ENCODE measurements around the gene PLXNA2. TPM values are rescaled to one million over a fixed set of nuclear protein-coding genes. Genes with fewer than 3 reads are reported as not detected.

The PLXNA2 gene, protein sequence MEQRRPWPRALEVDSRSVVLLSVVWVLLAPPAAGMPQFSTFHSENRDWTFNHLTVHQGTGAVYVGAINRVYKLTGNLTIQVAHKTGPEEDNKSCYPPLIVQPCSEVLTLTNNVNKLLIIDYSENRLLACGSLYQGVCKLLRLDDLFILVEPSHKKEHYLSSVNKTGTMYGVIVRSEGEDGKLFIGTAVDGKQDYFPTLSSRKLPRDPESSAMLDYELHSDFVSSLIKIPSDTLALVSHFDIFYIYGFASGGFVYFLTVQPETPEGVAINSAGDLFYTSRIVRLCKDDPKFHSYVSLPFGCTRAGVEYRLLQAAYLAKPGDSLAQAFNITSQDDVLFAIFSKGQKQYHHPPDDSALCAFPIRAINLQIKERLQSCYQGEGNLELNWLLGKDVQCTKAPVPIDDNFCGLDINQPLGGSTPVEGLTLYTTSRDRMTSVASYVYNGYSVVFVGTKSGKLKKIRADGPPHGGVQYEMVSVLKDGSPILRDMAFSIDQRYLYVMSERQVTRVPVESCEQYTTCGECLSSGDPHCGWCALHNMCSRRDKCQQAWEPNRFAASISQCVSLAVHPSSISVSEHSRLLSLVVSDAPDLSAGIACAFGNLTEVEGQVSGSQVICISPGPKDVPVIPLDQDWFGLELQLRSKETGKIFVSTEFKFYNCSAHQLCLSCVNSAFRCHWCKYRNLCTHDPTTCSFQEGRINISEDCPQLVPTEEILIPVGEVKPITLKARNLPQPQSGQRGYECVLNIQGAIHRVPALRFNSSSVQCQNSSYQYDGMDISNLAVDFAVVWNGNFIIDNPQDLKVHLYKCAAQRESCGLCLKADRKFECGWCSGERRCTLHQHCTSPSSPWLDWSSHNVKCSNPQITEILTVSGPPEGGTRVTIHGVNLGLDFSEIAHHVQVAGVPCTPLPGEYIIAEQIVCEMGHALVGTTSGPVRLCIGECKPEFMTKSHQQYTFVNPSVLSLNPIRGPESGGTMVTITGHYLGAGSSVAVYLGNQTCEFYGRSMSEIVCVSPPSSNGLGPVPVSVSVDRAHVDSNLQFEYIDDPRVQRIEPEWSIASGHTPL (N-terminal part only)
- 47.5 TPM for total RNA-seq

DNA sequence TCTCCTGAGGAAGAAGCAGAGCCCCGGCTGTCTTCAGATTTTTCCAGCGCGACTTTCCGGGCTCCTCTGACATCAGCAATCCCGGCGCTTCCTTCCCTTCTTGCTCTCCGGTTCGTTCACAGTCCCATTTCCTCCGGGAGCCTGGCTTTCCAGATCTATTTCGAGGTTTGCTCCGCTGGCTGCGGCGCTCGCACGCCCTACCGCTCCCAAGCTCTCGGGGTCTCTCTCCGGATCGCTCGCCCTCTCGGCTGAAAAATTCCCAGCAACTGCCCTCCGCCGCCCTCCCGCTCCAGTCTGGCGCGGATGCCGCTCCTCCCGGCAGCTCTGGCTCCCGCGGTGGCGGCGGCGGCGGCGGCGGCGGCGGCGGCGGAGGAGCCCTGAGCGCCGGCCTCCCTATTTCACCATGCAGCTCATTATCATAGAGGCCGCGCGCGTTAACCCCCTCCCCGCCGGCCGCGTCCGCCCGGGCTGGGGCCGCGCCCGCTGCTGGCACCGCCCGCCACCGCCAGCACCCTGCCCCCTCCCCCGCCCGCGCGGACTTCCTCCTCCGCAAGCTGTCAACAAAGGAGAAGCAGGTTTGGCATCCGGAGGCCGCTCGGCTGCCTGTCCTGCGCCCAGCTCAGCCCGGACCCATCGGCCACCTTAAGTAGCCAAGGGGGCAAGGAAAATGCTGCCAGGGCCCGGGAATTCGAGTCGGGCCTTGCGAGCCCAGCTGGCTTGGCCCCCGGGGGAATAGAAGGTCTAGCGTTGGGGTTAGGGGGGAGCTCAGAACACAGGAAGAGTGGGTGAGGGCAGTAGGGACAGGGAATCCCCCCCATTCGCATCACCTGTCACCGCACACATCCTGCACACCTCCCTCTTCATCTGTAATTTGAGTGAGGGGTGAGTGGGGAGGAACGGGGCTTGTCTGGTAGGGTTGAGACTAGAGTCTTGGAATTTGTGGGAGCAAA is at the start of gene PLXNA2:
PLXNA2 (minus strand) TSS at position 418 of the 950 bp plus-strand sequence. CDS start 26,462 bp downstream, outside the sequence.
- peak; percentile 94 for ATAC-seq

- no peak for ATAC-seq
These were observed 48.7 kb upstream of the PLXNA2 start for GRCh38 chr1:208292908-208293307.

GRCh38 chr1:208291923-208292711 is 47.9 kb upstream of the PLXNA2 start:
- no peak for ATAC-seq

DNA sequence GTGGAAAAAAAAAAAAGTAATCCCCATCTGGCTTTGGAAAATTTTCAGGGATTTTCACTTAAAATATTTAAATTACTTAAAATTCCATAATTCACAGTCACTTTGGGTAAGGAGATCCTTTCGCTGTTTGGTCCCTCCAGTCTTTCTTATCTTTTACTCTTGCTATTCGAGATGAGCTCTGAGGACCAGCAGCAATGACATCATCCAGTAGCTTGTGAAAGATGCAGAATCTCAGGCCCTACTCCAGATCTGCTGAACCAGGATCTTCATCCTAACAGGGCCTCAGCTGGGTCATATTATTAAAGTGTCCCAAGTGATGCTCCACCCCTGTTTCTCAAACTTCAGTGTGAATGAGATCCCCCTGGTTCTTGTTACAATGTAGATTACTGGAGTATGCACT is 46.9 kb upstream of the PLXNA2 start:
- no peak for ATAC-seq

DNA sequence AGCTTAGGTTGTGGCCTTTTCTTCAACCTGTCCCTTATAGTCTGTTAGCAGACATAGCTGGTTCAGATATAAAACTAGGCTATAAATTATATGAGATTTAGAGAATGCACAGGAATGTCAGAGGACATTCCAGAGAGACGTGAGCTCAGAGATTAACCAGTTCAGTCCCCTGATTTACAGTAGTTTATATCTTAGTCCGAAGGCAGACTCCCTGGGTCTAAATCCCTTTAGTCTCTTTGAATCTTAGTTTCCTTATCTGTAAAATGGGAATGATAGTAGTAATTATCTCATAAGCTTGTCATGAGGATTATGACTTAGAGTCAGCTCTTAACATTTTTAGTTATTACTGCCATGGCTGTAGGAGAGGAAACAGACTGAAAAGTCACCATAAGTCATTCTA is 45.5 kb upstream of the PLXNA2 start:
- no peak for ATAC-seq

DNA sequence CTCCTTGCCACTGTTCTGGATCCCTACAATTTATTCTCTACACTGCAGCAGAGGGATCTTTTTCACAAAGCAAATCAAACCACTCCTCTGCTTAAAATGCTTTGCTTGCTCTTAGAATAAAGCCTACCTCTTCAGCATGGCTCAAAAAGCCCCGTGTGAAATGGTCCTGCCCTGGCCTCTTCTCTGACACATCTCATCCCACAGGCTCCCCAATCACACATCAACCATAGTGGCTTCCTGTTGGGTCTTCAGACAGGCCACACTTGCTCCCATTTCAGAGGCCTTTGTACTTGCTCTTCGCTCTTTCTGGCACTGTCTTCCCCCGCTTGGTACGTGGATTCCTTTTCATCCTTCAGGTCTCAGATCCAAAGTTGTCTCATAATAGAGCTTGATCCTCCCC is 44.3 kb upstream of the PLXNA2 start:
- ATAC-seq: no peak

DNA sequence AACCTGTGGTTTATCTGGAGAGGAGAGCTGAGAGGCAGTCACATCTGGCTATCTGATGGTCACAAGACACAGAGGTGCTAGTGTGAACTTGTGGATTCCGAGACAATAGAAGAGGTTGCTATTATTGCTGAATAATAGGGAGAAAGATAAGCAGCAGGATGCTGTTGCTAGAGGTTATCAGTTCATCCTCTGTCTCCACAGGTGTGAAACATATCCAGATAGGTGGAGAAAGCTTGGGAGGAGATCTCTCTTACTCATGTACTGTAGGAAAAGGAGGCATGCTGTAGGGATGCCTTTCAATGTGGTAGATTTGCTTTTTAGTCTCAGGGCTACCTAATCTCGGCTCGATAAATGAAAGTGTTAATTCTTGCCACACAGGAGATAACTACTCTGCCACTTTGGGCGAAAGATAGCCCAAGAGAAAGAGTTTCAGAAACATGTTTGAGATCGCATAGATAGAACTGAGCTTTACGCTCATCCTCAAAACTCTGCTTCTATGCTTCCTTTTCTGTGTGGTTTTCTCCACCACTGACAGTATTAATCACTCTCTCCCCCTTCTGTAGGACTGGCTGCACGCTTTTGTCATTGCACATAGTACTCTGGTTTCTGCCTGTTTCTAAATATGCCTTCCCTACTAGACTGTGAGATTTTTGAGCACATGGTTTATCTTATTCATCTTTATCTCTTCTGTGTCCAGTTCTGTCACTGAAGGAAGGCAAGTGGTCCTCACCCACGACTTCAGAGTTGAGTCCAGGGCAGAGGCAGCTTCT is 36.7 kb upstream of the PLXNA2 start:
- ATAC-seq: no peak

DNA sequence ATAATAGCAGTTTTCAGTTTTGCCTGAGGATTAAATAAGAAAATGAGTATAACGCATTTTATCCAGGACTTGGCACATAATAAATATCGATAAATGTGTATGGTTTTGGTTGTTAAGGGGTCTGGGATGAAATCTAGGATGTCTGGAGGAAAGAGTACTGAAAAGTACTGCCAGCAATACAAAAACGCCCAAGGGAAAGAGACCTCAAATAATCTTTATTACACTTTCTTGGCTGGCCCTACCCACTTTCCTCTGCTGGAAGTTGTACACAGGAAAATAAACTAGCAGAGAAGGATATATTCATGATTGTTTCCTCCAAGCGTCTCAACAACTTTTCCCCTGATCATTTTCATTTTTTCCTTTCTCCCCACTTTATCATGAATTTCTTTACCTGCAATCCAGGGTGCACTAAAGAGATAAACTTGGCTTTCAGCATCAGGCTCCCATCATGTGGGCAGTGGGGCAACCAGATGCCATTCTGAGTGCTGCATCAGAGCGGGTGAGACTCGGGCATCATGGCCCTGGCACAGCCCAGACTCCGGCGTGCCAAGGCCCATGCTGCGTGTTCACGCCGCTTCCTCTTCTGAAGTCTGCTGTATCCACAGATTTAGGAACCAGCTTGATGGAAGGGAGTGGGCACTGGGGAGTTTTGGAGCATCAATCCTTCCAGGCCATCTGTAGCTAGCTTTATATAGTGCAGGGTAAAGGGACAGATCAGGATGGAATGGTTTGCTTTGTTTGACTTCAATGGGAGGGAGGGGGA is 35.8 kb upstream of the PLXNA2 start:
- ATAC-seq: no peak

- ATAC-seq: no peak
These were observed 34.5 kb upstream of the PLXNA2 start for GRCh38 chr1:208278638-208279037.

- ATAC-seq: no peak
These were observed 32.7 kb upstream of the PLXNA2 start for GRCh38 chr1:208276757-208277435.

- no peak for ATAC-seq
These were observed 30.9 kb upstream of the PLXNA2 start for GRCh38 chr1:208275083-208275482.

DNA sequence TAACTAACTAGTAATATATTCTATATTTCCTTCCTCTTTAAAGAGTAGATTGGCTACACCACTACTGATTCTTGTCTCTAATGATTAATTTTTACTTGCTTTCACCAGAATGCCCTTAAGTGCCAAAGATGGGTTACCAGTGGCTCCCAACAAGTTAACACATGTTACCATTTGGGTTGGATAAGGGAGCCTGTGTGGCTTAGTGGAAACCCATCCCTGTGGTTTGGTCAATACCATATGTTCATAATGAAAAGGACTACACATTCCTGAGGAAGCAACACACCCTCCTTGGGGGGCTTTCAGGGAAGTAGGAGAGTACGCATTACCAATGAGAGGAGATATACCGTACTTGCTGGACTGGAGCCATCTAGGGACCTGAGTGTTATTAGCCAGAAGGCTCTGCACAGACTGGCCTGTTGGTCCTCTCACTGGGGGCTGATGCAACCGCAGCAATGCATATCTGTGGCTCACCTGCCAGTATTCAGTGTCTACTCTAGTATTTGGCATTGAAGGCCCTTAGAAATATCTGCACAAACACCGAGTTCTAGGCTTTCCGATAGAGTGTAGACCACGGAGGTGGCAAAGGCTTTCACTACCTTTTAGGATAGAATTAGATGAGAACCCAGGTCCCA is 29.3 kb upstream of the PLXNA2 start:
- ATAC-seq: no peak

DNA sequence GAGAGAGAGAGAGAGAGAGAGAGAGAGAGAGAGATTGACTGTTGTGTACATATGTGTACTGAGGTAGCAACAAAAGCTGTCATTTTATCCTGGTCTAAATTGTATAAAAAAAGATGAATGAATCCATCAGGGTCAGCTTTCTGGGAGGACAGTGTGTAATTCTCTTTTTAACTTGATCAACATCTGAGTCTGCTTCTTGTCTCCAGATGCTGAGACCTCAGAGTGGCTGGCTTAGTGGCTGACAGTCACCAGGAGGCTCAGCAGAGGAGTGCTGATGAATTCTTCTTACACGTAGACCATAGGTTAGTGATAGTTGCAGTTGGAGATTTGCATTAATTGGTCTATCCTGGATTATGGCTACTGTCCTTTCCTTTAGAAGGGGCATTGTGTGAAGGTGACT is 28.5 kb upstream of the PLXNA2 start:
- ATAC-seq: no peak

- ATAC-seq: no peak
These were observed 28.1 kb upstream of the PLXNA2 start for GRCh38 chr1:208272311-208272710.

DNA sequence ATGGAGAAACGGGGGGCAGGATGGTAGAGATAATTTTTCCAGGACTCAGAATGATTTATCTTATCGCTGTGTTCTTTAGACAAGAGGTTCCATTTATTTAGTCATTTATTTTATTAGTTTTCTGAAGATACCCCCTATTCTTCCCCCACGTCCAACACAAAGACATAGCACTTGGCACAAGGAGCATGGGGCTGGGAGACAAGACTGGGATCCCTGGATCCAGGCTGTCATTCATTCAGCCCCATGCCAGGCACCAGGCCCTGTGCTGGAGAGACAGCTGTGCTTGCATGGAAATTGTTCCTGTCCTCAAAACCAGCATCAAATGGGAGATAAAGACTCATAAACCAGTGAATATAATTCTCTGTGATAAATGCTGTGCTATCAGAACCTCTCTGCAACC is 27.1 kb upstream of the PLXNA2 start:
- ATAC-seq: no peak

DNA sequence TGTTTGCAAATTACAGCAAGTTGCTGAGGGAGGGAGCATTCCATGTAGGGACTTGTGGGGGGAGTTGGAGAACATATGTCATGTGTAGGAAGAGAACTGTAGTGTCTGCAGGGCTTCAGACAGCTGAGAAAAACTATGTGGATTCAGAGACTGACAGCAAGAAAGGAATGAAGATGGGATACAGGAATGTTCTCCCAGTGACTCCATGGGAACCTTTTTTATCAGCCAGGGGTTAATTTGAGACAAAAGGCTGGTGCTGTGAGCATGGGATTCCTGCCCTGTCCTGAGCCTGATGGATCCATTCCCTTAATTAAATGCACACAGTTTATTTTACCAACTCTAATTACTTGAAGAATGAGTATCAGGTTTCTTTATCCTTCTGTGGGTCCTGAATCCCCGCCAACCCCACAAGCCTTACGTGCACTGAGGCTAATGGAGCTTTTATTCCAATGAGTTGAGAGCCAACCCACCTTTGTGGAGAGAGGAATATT is 26.5 kb upstream of the PLXNA2 start:
- no peak for ATAC-seq

DNA sequence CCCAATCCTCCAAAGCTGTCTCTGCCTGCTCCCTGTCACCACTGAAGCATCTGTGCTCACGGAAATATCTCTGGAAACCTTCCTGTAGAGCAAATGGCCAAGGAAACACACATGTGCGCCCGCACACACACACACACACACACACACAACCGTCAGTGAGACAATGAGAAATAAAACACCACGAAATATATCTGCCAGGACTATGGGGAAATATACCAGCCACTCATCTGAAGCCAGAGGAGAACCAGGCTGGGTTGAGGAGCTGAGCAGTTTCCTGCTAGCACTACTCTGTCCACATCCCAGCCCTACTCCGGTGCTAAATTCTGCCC is 25.1 kb upstream of the PLXNA2 start:
- no peak for ATAC-seq

- no peak for ATAC-seq
These were observed 24.6 kb upstream of the PLXNA2 start for GRCh38 chr1:208268541-208269337.
